HG02678 (cell line): ENCODE data around the gene OR5H14.
A peak's percentile ranks its signal among the peaks of the same experiment; 100 is the strongest.
"Not testable (repeated sequence)": the region's sequence is repeated elsewhere in the genome, so short reads cannot be mapped to it uniquely, and the experiment has no call there.

Experiments
- ATAC-seq: cut with Tn5 transposase; IDR thresholded peaks from one replicate; pipeline ENCODE4 v1.9.1; 2021; ENCODE audit warnings: mild to moderate bottlenecking, moderate library complexity; ENCODE audit not compliant: unreplicated experiment

Gene OR5H14

DNA sequence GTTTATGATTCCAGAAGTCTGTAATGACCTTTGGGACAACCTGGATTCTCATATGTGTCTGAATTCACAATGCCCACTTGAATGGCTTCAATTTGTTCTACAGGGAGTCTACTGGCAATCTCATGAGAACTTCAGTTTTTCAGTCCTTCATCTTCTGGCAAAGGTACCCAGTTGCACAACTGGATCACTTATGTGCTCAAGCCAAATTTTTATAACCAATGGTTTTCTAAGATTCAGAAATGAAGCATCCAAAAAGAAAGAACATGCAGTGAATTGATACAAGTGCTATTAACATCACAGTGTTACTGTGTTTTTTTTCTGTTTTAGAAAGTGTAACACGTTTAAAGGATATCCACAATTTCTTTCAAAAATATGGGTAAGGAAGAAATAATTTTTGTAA is at the start of gene OR5H14:
TSS of gene OR5H14 (plus strand) at position 301 of the 400 bp plus-strand sequence. CDS start 1,907 bp downstream, outside the sequence.
- ATAC-seq, result no peak

DNA sequence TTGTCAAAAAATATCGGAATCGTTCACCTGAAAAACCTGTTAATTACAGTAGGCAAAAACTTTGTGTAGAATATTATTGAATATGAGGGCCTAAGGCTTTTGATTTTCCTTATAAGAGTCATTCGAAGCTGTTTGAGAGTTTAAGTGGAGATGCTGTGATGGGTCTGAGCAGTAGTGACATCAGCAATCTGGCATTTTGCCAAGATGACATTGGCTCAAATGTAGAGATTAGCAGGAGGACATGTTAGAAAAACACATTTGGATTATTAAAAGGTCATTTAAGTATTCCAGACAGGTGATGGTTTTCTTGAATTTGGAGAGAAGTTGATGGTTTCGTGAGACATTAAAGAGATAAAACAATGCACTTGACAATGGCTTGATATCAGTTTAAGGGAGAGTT is 47.4 kb upstream of the OR5H14 start:
- ATAC-seq, result no peak

DNA sequence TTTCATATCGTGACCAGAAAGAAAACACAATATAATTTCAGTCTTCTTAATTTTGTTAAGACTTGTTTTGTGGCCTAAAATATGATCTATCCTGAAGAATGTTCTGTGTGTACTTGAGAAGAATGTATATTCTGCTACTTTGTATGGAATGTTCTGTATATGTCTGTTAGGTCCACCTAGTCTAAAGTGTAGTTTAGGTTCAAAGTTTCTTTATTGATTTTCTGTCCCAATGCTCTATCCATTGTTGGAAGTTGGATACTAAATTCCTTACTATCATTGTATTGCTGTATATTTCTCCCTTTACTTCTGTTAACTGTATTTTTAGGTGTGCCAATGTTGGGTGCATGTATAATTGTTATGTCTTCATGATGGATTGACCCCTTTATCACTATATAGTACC is 39.1 kb upstream of the OR5H14 start:
- no peak for ATAC-seq

DNA sequence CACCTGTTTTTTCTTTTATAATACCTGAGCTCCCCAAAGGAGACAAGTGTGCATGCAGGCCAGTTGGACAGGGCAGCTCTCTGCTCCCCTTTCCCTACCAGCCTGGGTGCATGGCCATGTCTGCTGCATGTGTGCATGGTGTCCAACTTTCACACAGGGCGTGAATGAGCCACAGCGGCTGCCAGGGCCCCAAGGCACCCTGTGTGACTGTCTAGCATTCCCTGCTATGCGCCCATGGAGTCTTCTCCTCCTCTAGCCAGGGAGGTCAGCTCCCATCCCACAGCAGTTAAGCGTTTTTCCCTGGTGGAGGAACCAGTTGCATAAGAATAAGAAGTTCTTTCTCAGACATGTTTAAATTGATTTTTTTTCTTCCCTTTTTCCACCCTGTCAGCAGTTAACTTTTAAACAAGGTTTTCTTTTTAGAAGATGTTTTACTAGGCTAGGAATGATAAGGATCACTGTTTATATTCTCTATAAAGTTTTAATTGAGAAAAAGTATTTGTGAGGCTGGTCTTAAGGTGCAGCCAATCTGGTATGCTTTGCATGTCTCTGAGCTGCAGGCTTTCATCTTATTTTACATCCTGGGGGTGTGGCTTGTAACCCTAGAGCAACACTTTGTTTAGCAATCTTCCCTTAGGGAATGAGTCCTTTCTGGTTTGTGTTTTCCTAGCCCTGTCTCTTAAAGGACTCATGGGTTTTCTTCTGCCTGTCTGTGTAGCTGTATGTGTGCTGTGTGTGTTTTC is 37.3 kb upstream of the OR5H14 start:
- ATAC-seq, result no peak

DNA sequence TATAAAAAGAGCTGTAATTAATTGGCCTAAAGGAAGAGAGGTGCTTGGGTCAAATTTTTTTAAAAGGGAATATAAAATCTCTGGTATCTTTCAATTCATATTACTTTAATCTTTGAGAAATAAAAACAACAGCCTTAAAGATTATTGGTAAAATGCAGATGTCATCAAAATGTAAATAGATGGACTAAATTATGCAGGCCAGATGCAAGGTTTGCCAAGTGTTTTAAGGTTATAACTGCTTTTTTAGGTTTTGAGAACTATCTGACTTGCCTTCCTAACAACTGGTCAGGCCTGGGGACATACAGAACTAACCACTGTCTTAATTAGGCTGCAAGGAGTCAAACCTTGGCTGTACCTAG is 36.8 kb upstream of the OR5H14 start:
- ATAC-seq, result no peak

DNA sequence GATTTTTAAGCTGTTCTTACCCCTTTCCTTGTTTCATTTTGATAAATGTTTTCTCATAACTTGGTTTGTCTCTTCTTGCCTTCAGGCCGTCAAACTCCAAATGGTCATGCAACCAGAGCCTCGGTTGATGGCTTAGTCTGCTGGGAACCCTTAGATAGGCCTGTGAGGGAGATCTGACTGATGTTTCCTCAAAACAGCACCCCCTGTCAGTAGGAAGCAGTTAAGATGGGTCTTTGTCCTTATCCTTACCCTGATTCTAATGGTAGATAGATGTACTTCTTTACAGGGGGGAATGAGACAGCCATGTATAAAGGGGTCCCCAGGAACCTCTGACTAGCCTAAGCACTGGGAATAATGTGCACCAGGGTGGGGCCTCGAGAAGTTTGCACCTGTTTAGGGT is 33.0 kb upstream of the OR5H14 start:
- ATAC-seq, result no peak

DNA sequence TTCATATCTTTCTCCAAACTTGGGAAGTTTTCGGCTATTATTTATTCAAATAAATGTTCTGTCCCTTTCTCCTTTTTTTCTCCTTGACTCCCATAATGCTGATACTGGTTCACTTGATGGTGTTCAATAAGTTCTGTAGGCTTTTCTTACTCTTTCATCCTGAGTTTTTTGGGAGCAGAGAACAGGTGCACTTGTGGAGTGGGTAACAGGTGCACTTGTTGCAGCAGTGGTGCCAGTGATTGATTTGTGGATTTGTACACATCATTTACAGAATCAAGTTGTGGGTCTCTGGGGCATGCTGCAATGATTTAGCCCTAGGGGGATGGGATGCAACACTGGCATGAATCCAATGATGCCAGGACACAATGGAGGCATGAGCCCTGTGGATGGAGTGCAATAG is 31.6 kb upstream of the OR5H14 start:
- ATAC-seq, result no peak

DNA sequence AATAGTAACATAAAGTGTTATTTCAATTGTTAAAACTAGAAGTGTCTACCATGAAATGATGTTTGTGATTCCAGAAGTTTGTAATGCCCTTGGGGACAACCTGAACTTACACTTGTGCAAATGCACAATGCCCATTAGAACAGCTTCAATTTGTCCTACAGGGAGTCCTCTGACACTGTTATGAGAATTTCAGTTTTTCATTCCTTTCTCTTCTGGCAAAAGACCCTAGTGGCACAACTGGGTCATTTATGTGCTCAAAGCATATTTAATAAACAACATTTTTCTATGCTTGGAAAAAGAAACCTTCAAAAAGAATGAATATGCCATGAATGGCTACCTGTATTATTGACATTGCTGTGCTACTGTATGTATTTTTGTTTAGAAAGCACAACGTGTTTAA is 16.9 kb upstream of the OR5H14 start, which contains the start of gene OR5H1:
TSS of gene OR5H1 (plus strand) at position 301 of the 400 bp plus-strand sequence. CDS start 1,977 bp downstream, outside the sequence.
- ATAC-seq, result no peak

DNA sequence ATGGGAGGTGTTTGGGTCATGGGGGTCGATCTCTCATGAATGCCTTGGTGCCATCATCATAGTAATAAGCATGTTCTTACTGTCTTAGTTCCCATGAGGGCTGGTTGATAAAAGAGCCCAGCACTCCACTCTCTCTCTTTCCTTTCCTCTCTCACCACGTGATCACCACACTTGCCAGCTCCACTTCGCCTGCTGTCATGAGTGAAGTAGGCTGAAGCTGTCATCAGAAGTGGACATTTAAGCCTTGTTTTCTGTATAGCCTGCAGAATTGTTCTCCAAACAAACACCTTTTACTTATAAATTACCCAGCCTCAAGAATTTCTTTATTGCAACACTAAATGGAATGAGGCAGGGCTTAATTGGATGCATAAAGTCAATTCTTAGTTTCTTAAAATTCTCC is 10.6 kb upstream of the OR5H14 start:
- no peak for ATAC-seq

DNA sequence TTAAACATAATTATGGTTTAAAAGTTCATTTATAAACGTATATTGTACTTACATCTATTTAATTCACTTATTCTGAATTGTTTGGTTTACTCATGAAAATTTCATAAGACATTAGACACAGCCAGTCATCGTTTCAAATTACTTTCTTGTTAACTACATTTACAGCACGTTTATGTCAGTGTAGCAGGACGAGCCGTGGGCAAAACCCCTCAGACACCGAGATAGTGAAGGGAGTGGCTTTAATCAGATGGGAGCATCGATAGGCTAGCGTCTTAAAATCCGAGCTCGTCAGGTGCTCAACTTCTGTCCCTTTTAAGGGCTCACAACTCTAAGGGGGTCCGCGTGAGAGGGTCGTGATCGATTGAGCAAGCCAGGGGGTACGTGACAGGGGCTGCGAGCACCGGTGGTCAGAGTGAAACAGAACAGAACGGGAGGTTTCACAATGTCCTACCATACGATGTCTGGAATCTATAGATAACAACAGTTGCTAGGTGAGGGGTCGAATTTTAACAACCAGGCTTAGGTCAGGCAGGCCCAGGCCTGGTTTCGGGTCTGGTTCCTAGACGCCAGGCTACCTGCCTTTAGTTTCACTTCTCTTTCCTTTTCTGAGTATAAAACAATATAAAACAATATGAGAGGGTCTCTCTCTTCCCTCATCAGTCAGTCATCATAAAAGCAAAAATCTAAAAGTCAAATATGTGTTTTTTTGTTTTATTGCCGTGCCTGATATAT is 9.3 kb upstream of the OR5H14 start:
- ATAC-seq, result not testable (repeated sequence)

DNA sequence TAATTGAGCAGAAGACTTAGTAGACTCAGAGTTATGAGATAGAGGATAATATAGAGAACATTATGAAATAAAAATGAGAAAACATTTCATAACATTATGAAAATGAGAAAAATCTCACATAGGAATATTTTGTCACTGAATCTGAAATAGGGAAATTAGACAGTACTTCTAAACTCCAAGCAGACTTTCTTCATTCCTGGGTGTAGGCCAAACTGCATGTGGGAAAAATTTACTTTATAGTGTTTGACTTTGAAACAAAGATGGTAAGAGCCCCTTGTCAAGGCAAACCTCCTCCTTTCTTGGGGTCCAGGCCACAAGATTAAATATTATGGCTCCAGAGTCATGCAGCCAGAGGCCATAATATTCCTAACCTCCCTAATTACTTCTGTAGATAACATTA is 6.7 kb upstream of the OR5H14 start:
- ATAC-seq, result no peak

DNA sequence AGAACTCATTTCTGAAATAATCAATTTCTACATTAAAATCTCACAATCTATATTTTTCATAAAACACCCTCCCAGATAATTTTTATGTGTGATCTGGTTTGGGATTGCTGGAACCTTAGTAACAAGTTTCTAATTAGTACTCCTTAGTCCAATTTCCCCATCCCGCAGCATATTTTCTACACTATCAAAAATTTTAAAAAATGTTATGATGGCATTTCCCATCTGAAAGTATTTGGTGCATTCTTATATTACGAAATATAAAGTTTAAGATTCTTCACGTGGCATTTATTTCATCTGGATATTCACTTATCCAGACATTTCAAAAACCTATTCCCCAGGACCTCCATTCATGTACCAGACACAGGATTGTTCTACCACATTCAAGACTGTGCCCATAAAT is 1.5 kb downstream of the OR5H14 start:
- no peak for ATAC-seq

DNA sequence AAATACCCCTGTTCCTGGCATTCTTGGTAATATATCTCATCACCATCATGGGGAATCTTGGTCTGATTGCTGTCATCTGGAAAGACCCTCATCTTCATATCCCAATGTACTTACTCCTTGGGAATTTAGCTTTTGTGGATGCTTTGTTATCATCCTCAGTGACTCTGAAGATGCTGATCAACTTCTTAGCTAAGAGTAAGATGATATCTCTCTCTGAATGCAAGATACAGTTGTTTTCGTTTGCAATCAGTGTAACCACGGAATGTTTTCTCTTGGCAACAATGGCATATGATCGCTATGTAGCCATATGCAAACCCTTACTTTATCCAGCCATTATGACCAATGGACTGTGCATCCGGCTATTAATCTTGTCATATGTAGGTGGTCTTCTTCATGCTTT is 2.2 kb downstream of the OR5H14 start:
- ATAC-seq, result not testable (repeated sequence)

DNA sequence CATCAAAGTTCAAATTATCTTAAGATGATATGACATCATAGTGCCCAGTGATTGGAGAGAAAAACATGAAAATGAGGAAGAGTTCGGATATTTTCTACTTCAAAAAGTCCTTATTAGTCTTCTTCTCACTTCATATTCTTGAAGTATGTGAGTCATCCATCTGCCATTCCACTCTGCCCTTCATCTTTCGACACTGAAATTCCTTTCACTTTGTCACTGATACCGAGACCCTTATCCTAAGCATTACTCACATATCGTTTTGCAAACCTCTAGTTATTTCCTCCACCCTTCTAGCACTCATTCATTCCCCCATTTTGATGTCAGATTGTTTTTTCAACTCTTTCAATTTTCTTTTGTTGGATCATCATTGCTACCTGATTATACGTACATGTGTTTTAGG is 4.0 kb downstream of the OR5H14 start:
- no peak for ATAC-seq

DNA sequence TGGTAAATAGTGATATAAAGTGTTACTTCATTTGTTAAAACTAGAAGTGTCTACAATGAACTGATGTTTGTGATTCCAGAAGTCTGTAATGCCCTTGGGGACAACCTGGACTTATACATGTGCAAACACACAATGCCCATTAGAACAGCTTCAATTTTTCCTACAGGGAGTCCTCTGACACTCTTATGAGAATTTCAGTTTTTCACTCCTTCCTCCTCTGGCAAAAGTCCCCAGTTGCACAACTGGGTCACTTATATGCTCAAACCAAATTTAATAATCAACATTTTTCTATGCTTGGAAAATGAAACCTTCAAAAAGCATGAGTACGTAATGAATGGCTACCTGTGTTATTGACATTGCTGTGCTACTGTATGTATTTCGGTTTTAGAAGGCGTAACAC is 19.1 kb downstream of the OR5H14 start, which contains the start of gene OR5H15:
TSS of gene OR5H15 (plus strand) at position 301 of the 400 bp plus-strand sequence. CDS start 2,004 bp downstream, outside the sequence.
- ATAC-seq, result no peak

DNA sequence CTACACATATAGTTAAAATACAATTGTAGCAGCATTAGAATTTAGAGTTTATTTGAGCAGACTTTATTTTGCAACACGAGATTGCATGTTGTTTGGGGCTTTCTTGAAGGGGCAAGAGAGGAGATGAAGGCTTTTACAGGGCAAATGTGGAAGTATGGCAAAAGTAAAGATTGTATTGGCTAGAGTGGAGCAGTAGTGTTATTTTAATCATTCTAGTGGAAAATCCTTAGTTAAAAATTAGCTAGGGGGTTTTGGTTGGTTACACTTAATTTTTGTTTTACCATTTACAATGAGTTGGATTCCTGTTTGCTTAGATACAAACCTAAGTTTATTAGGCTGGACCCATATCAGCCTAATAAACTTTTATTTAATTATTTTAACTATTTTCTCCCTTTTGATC is 23.8 kb downstream of the OR5H14 start:
- no peak for ATAC-seq

DNA sequence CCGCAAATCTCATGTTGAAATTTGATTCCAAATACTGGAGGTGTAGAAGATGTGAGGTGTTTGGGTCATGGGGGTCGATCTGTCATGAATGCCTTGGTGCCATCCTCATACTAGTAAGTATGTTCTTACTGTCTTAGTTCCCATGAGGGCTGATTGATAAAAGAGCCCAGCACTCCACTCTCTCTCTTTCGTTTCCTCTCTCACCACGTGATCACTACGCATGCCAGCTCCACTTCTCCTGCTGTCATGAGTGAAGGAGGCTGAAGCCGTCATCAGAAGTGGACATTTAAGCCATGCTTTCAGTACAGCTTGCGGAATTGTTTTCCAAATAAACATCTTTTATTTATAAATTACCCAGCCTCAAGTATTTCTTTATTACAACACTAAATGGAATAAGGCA is 25.3 kb downstream of the OR5H14 start:
- no peak for ATAC-seq

DNA sequence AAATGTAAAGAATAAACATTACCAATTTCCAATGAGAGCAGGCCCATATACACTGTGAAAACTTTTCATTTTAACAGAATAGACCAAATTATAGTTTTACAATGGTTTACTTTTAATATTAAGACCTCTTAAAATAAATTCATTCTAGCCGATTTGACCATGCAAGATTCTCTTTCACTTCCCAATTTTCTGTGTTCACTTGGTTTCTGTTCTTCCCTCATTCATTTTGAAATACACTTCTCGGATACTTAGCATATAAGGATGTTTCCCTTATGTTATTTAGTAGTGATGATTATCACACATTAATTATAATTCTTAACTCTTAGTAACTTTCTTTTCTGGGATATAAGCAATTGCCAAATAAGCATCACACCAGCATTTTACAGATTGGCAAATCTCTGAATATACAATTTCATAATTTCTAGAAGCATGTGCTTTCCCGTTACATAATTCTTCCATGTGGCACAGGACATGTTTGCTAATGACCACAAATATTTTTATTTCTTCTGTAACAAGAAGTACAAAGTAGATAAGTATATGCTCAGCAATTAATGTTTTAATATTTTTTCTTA is 33.1 kb downstream of the OR5H14 start:
- no peak for ATAC-seq

DNA sequence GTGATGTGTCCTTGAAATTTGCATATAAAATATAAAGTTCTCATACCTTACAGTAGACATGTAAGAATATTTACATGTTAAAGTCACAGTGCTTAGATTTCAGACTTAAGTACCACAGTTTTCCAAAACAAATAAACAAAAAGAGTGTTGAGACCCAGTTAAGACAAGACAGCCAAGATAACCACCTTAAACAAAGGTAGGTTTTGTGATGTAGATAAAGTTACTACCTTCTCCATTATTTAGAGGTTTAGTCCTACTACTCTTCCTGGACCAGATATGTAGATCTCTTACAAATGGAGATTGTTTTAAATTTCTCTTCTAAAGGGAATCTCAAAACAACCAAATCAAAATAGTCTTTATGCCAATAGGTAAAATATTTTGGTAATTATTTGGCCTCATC is 34.9 kb downstream of the OR5H14 start:
- ATAC-seq, result no peak

DNA sequence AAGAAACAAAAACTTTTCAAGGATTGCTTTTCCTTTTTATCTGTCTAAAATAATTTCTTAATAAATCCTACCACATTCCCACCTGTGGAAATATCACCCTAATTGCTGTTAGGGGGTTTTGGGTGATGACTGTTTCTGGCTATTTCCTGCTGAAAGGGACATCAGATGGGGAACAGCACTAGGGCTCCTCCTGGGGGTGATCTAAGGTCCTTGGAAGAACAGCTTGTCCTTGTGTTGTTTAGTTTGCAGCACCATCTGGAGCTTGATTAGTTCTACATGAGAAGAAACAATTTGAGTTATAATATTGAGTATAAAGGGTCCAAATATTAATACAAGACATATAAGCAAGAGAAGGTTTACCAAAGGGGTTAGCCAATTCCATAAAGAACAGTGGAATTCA is 37.9 kb downstream of the OR5H14 start:
- ATAC-seq, result no peak

DNA sequence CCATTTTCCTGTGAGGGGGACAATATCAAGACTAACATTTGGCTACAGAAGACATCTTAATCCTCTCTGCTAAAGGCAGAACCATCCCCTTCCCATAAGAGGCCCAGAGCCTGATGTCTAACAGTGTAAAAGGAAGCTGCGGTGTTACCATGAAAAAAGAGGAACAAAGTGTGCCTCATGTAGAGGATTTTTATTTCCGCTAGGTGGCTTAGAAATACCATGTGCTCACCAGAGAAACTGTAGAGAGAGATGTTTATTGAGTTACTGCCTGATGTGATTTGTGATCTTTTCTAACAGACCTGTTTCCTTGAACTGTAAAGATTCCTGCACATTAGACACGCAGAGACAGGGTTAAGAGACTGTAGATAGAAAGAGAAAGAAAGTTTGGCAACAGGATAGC is 41.3 kb downstream of the OR5H14 start:
- ATAC-seq, result peak; percentile 58

DNA sequence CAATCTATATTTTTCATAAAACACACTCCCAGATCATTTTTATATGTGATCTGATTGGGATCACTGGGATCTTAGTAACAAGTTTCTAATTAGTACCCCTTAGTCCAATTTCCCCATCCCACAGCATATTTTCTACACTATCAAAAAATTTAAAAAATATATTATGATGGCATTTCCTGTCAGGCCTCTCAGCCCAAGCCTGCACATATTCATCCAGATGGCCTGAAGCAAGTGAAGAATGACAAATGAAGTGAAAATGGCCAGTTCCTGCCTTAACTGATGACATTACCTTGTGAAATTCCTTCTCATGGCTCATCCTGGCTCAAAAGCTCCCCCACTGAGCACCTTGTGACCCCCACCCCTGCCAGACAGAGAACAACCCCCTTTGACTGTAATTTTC is 43.6 kb downstream of the OR5H14 start:
- not testable (repeated sequence) for ATAC-seq
